ENCODE measurements around the gene GSTM3. TPM values are rescaled to one million over a fixed set of nuclear protein-coding genes. Genes with fewer than 3 reads are reported as not detected.

Gene GSTM3
- total and polyA plus RNA-seq, 9 of the 15 experiments (the other 6 are each of a cell fraction or from before 2014, with no cell fraction given): 3.9 to 24.5 (median 9.4) TPM

GRCh38 chr1:109719337-109719837 is 21.5 kb downstream of the GSTM3 start (continued):
- no peak for TF ChIP-seq ZNF589 (CRISPR knock-in tag; IDR thresholded peaks at IDR 0.05; ENCODE audit: low read depth)
- TF ChIP-seq ZNF41 (CRISPR knock-in tag; conservative IDR thresholded peaks at IDR 0.05): no peak
- TF ChIP-seq MEF2A (IDR thresholded peaks at IDR 0.05; ENCODE audit: control insufficient read depth, low read depth, low read length): no peak
- 0 out of 2 replicates have a peak, but pooled peaks have one; percentile 49 for TF ChIP-seq L3MBTL2 (IDR thresholded peaks at IDR 0.05)
- TF ChIP-seq ZFP1 (CRISPR knock-in tag; IDR thresholded peaks at IDR 0.05): 0 out of 2 replicates have a peak, but pooled peaks have one; percentile 49
- no peak for TF ChIP-seq SAFB2 (IDR thresholded peaks at IDR 0.05; ENCODE audit: borderline replicate concordance, low read depth, low read length, severe bottlenecking)
- no peak for TF ChIP-seq ZNF57 (CRISPR knock-in tag; IDR thresholded peaks at IDR 0.05)
- no peak for TF ChIP-seq RBFOX2 (IDR thresholded peaks at IDR 0.05; ENCODE audit: low read depth, low read length)
- no peak for TF ChIP-seq ZNF133 (CRISPR knock-in tag; IDR thresholded peaks at IDR 0.05)
- TF ChIP-seq CHAMP1 (IDR thresholded peaks at IDR 0.05): peak; percentile 38; the same call in 1 of the 2 replicates
- no peak for TF ChIP-seq RAD51 (IDR thresholded peaks at IDR 0.05; ENCODE audit: borderline replicate concordance, low read depth)
- TF ChIP-seq GABPA (tag; conservative IDR thresholded peaks at IDR 0.05; ENCODE audit: low read depth): no peak
- TF ChIP-seq XRCC4 (IDR thresholded peaks at IDR 0.05; ENCODE audit: extremely low read depth, insufficient read depth, insufficient read length): no peak
- TF ChIP-seq NCOA2 (IDR thresholded peaks at IDR 0.05; ENCODE audit: partially characterized antibody in 2 of 2): peak in 1 of 2 experiments; percentile 24
- no peak for TF ChIP-seq CEBPG (CRISPR knock-in tag; IDR thresholded peaks at IDR 0.05)
- no peak for TF ChIP-seq CEBPG (tag; conservative IDR thresholded peaks at IDR 0.05 in 1 of 2, IDR thresholded peaks at IDR 0.05 in 1 of 2)
- no peak for TF ChIP-seq KAT2B (IDR thresholded peaks at IDR 0.05; ENCODE audit: low read depth, low read length)
- TF ChIP-seq SRF (CRISPR knock-in tag; IDR thresholded peaks at IDR 0.05): no peak
- TF ChIP-seq ZNF668 (CRISPR knock-in tag; IDR thresholded peaks at IDR 0.05): no peak
- TF ChIP-seq BHLHE40 (IDR thresholded peaks at IDR 0.05; ENCODE audit: low read length): no peak
- no peak for TF ChIP-seq KDM4B (IDR thresholded peaks at IDR 0.05; ENCODE audit: borderline replicate concordance in 2 of 2, low read depth in 1 of 2)
- TF ChIP-seq CCNT2 (IDR thresholded peaks at IDR 0.05; ENCODE audit: borderline replicate concordance, extremely low read depth, insufficient read length, low read depth, low read length): no peak
- TF ChIP-seq JUND (IDR thresholded peaks at IDR 0.05; ENCODE audit: borderline replicate concordance, low read depth, low read length): peak; percentile 74
- peak; percentile 92 for TF ChIP-seq JUND (tag; IDR thresholded peaks at IDR 0.05; ENCODE audit: borderline replicate concordance, low read depth, low read length)
- peak; percentile 60; the same call in 1 of the 2 replicates for TF ChIP-seq LEF1 (IDR thresholded peaks at IDR 0.05)
- no peak for TF ChIP-seq FOXJ2 (tag; IDR thresholded peaks at IDR 0.05)
- no peak for TF ChIP-seq ZNF512 (tag; IDR thresholded peaks at IDR 0.05)
